ENCODE results near the gene GDPD5. TPM values are rescaled to one million over a fixed set of nuclear protein-coding genes. Genes with fewer than 3 reads are reported as not detected.

Gene GDPD5
- total and polyA plus RNA-seq, 4 donors: 6.2 to 24.7 (median 12.0) TPM

DNA sequence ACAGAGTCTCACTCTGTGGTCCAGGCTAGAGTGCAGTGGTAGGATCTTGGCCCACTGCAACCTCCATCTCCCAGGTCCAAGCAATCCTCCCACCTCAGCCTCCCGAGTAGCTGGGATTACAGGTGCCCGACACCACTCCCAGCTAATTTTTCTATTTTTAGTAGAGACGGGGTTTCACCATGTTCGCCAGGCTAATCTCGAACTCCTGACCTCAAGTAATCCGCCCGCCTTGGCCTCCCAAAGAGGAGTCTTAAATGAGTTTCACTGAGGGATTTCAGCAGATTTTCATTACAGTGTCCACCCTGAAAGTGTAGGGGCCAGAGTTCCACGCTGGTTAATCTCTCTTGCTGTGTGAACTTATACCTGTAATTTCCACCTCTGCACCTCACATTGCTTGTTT is 126.8 kb downstream of the GDPD5 start:
- DNase-seq (no peak), ATAC-seq (ENCODE audit: insufficient read depth, low FRiP score) (no peak)
- Histone ChIP-seq H3K27ac (ENCODE audit: low read depth in 1 of 2, low read length in 1 of 2) (no peak overlapping the region), H3K27me3 (ENCODE audit: control insufficient read depth in 3 of 3, insufficient read depth in 3 of 3, low read length in 2 of 3) (no peaks in the 10 kb centered on the region), H3K9me3 (ENCODE audit: control insufficient read depth in 4 of 4, insufficient read depth in 3 of 4, low read length in 3 of 4) (no peaks in the 10 kb centered on the region), H3K9ac (ENCODE audit: insufficient read depth in 1 of 2, low read length in 2 of 2) (no peak overlapping the region), H3K4me1 (ENCODE audit: control insufficient read depth in 5 of 5, insufficient read depth in 5 of 5, low read length in 5 of 5) (peaks cover 5 to 21% (median 14%) of the 10 kb centered on the region in 5 donors), H3K36me3 (ENCODE audit: control insufficient read depth in 4 of 4, insufficient read depth in 4 of 4, low read length in 4 of 4) (peaks cover 20 to 39% (median 27%) of the 10 kb centered on the region in 4 donors), H3K4me3 (no peak overlapping the region)
- TF ChIP-seq, protein P1, sequence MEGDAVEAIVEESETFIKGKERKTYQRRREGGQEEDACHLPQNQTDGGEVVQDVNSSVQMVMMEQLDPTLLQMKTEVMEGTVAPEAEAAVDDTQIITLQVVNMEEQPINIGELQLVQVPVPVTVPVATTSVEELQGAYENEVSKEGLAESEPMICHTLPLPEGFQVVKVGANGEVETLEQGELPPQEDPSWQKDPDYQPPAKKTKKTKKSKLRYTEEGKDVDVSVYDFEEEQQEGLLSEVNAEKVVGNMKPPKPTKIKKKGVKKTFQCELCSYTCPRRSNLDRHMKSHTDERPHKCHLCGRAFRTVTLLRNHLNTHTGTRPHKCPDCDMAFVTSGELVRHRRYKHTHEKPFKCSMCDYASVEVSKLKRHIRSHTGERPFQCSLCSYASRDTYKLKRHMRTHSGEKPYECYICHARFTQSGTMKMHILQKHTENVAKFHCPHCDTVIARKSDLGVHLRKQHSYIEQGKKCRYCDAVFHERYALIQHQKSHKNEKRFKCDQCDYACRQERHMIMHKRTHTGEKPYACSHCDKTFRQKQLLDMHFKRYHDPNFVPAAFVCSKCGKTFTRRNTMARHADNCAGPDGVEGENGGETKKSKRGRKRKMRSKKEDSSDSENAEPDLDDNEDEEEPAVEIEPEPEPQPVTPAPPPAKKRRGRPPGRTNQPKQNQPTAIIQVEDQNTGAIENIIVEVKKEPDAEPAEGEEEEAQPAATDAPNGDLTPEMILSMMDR (IDR thresholded peaks at IDR 0.05; ENCODE audit: control extremely low read depth, extremely low read depth): no peak
- WGBS, 2 donors: 77 to 87% methylated on average over 8 of the region's 8 CpGs

GRCh38 chr11:75394085-75394840 is 131.5 kb downstream of the GDPD5 start:
- Histone ChIP-seq H3K27me3 (ENCODE audit: control insufficient read depth in 3 of 3, insufficient read depth in 3 of 3, low read length in 2 of 3) (no peaks in the 10 kb centered on the region), H3K9ac (ENCODE audit: insufficient read depth in 1 of 2, low read length in 2 of 2) (no peak overlapping the region), H3K36me3 (ENCODE audit: control insufficient read depth in 4 of 4, insufficient read depth in 4 of 4, low read length in 4 of 4) (peaks cover 0 to 2% (median 0%) of the 10 kb centered on the region in 4 donors), H3K9me3 (ENCODE audit: control insufficient read depth in 4 of 4, insufficient read depth in 3 of 4, low read length in 3 of 4) (no peaks in the 10 kb centered on the region), H3K4me3 (no peak overlapping the region), H3K4me1 (ENCODE audit: control insufficient read depth in 5 of 5, insufficient read depth in 5 of 5, low read length in 5 of 5) (no peaks in the 10 kb centered on the region), H3K27ac (ENCODE audit: low read depth in 1 of 2, low read length in 1 of 2) (no peak overlapping the region)
- TF ChIP-seq, protein P1 (IDR thresholded peaks at IDR 0.05; ENCODE audit: control extremely low read depth, extremely low read depth): no peak
- DNase-seq (no peak), ATAC-seq (ENCODE audit: insufficient read depth, low FRiP score) (no peak)
- 76 to 87% methylated on average over 8 of the region's 8 CpGs for WGBS, 2 donors

DNA sequence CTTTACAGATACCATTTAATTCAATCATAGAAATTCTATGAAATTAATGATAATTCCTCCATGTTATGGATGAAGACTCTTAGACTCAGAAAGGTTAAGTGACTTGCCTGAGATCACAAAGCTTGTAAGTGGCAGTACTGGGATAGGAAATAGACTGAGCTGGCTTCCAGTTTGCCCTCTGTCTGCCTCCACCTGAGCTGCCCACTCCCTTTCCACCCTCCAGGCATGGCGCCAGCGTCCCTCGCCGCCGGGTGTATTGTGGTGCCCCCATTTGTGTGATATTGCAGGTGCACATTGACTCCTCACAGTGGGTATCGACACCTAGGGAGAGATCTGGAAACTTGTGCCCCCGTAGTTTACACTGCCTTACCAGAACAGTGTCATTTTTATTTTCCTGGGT is 135.8 kb downstream of the GDPD5 start:
- no peaks in the 10 kb centered on the region for H3K27me3 ChIP-seq (ENCODE audit: control insufficient read depth in 3 of 3, insufficient read depth in 3 of 3, low read length in 2 of 3)
- ATAC-seq (ENCODE audit: insufficient read depth, low FRiP score) (no peak), DNase-seq (no peak)
- WGBS, 2 donors: 86 to 90% methylated on average over 7 of the region's 7 CpGs
- peaks cover 0 to 2% (median 0%) of the 10 kb centered on the region in 4 donors for H3K9me3 ChIP-seq (ENCODE audit: control insufficient read depth in 4 of 4, insufficient read depth in 3 of 4, low read length in 3 of 4)
- H3K27ac ChIP-seq (ENCODE audit: low read depth in 1 of 2, low read length in 1 of 2): no peak overlapping the region
- H3K4me1 ChIP-seq (ENCODE audit: control insufficient read depth in 5 of 5, insufficient read depth in 5 of 5, low read length in 5 of 5): peaks cover 0 to 4% (median 0%) of the 10 kb centered on the region in 5 donors
- no peak overlapping the region for H3K4me3 ChIP-seq
- no peaks in the 10 kb centered on the region for H3K36me3 ChIP-seq (ENCODE audit: control insufficient read depth in 4 of 4, insufficient read depth in 4 of 4, low read length in 4 of 4)
- TF ChIP-seq, protein P1 (IDR thresholded peaks at IDR 0.05; ENCODE audit: control extremely low read depth, extremely low read depth): no peak
- no peak overlapping the region for H3K9ac ChIP-seq (ENCODE audit: insufficient read depth in 1 of 2, low read length in 2 of 2)
